ENCODE measurements around the gene FRZB.
"Not testable (repeated sequence)": the region's sequence is repeated elsewhere in the genome, so short reads cannot be mapped to it uniquely, and the experiment has no call there.

The FRZB gene

GRCh38 chr2:182866461-182867406, at the start of gene FRZB:
FRZB (minus strand) TSS chr2:182866637; CDS start chr2:182866552, 85 bp downstream.
- DNase-seq (ENCODE audit: low spot score) = peak; percentile 87

- DNase-seq (ENCODE audit: low spot score) = no peak
Observed at GRCh38 chr2:182915369-182916326, 49.2 kb upstream of the FRZB start.

DNA sequence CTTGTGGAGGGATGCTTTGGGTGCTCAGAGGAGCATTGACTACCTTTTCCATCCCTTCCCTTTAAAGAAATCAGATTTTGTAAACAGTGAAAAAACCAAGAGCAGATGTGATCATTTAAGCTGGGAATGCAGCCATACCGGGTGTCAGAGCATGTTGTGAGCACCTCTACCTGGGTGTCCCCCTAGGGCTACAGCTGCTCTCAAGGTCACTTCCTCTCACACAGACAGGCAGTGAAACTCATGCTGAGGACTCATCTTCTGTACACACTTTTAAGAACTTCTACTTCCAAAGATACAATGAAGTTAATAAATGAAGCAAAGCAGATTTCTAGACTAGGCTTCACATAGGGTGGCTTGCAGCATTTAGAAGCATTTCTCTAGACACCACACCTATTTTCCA, 48.4 kb upstream of the FRZB start:
- no peak for DNase-seq (ENCODE audit: low spot score)

DNA sequence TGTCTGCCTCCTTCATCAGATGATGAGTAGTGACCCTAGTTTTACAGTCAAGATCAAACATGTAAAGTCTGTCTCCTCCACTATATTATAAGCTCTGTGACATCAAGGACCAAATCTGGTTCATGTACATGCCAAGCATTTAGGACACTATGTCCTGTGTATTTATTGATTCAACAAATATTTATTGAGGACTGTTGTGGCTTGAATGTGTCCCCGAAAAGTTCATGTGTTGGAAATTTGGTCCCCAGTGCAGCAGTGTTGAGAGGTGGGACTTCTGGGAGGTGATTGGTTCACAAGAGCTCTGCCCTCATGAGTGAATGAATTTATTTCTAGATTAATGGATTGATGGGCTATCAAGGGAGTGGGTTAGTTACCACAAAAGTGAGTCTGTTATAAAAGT, 46.6 kb upstream of the FRZB start:
- no peak for DNase-seq (ENCODE audit: low spot score)

DNA sequence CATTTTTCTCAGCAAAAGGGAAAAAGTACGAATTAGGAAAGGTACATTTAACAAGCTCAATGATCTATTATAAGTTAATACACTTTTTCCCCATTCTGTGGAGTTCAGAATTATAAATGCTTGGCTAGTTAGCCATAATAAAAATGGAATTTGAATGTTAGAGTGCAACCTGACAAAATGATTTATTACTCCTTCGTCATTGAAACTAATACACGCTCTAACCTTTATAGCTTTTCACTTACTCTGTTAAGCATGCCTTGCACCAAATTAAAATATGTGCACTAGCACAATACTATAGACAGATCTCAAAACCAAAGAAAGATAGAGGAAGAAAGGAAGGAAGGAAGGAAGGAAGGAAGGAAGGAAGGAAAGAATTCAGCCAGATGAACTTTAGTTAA, 46.1 kb upstream of the FRZB start:
- DNase-seq (ENCODE audit: low spot score) = no peak

DNA sequence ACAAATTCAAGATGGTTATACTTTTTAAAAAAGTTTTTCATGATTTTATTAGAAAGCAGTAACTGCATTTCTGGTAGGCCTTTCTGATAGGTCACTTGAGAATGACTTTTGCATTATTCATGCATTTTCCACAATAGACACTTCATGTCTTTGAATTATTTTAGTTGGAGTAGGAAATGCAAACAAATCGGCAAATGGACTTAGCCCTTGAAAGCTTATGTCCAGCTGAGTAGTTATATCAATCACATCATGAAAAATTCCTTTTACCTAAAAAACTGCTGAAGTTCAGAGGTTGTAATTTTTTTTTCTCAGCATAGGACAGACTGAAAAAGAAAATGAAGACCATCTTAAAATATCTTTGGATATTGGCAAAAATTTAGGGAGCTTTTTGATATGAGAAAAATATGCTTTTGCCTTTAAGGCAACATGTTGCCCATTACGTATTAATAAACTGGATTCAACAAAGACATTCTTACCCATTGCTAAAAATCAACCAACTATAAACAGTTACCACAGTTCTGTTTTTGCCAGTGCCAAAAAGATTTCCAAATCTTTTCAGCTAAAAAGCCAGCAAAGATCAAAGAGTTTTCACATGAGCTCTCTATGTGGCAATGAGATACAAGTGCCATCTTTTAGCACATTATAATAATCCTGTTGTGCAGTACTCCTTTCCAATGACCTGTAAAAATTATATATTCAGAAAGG, 45.5 kb upstream of the FRZB start:
- DNase-seq (ENCODE audit: low spot score) = no peak

DNA sequence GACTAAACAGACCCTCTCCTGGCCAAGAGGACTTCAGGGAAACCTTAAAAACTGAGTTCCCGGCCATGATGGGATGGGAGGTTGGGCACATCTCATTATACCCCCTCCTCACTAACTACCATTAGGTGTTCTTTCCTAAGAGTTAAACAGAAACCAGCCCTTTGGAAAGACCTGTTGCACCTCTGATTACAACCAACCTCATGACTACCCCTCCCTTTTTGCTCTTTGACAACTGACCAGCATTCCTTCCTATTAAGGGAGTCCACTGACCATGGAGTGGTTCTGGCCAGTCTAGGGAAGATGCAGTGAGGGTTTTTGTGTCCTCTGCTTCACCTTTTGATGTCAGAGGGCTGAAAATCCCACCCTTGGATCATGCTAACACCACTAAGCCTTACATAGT, 44.5 kb upstream of the FRZB start:
- no peak for DNase-seq (ENCODE audit: low spot score)

DNA sequence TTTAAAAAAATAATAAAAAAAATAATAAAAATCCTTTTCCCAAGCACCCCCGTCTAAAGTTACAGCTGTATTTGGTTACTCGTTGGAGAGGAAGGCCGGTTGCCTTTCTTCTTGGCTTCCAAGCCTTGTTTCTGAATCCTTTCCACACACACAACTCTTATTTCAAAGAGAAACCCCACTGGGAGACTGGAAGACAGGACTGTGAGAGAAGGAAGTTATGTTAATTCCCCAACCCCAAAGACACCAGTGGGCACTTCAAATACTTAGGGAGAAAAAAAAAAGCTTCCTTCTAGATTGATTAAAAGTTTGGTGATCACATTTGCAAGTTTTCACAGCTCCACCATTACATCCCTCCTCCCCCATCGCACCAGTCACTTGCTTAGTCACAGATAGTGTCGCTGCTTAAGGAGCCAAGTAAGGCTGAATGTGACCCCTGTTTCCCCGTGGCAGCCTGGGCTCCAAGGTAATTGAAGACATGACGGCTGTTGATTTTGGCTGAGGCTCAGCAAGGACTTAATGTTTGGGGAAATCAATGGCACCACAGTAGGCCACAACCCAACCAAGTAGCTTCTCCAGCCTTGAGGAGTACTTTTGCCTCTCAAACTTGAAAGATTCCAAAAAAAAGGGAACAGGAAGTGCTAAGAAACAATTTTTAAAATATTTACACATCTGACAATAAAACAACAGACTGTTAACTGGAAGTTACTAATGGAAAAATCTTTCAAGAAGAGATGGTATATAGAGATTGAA, 40.8 kb upstream of the FRZB start:
- peak; percentile 56 for DNase-seq (ENCODE audit: low spot score)

DNA sequence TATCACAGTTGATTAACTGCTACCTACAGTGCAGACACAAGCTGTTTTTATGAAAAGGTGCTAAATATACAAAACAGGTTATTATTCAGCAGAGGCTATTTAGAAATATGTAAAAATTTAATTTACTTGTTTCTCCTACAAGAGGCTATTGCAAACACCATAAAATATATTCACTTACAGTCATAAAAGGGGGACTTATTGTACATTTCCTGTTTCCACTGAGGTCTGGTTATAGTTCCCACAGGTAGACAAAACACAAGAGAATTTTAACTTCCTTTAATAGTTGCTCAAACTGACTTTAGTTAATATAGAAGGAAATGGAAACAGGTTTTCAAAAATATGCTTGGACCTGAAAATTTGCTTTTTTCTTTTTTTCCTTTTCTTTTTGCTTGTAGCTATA, 40.0 kb upstream of the FRZB start:
- DNase-seq (ENCODE audit: low spot score) = no peak

- no peak for DNase-seq (ENCODE audit: low spot score)
Observed at GRCh38 chr2:182904844-182905243, 38.4 kb upstream of the FRZB start.

GRCh38 chr2:182903566-182903965, 37.1 kb upstream of the FRZB start:
- DNase-seq (ENCODE audit: low spot score) = no peak

DNA sequence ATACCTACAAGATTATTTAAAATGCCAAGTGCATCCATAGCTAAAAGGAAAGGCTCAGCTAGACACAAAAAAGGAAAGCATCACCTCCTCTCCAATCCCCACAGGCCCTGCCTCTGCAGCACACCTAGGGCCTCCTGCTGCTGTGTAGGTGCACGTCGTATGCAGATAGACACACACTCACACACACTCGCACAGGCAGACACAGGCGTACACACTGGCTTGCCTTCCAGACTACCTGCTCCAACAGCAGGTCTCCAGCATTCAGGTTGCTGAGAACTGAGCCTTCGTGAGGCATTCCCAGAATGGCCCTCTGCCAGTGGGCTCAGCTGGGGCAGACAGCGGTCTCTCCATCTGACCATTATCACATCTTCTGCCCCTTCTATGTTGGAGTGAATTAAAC, 35.3 kb upstream of the FRZB start:
- no peak for DNase-seq (ENCODE audit: low spot score)

- DNase-seq (ENCODE audit: low spot score) = no peak
Observed at GRCh38 chr2:182898718-182899117, 32.3 kb upstream of the FRZB start.

DNA sequence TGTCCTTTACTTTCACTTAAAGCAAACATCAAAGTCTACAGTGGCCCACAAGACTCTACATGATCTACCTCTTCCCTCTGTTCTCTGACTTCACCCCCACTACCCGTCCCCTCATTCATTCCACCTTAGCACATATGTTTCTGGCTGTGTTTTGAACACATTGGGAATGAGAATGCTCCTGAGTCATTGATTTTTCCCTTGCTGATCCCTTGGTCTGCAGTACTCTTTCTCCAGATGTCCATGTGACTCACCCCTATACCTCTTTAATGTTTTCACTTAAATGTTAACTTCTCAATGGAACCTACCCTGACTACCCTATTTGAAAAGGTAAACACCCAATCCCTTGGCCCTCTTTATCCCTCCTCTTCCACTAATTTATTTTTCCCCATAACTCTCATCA, 30.7 kb upstream of the FRZB start:
- no peak for DNase-seq (ENCODE audit: low spot score)

DNA sequence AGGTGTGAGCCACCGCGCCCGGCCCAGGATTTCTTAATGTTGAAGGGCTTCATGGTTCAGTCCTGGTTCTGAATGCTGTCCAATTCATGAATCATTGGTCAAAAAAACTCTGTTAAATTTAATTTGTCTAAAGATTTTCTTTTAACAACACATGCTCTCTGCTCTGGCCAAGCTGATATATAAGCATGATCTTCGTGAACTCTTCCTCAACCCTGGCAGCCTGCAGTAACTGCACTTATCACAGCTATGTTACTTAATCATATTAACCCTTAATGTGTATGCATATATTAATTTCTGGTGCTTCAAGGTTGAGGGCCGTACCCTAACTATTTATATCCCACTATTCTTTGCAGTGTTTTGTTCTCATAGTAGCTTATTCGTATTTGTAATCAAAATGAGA, 29.4 kb upstream of the FRZB start:
- DNase-seq (ENCODE audit: low spot score) = no peak

DNA sequence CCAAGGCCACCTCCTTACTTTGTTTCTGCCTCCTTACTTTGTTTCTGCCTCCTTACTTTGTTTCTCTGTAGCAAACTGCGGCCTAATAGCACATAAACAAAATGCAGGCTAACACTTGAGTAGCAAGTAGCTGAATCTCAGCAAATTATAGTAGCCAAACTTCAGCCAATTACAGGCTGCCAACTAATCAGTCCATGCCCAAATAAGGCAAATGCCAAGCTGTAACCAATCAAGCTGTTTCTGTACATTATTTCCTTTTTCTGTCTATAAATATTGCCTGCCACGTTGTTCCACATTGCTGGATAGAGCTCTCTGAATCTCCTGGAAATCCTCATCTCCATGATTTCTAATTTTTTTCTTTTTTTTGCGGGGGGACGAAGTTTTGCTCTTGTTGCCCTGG, 28.7 kb upstream of the FRZB start:
- no peak for DNase-seq (ENCODE audit: low spot score)

DNA sequence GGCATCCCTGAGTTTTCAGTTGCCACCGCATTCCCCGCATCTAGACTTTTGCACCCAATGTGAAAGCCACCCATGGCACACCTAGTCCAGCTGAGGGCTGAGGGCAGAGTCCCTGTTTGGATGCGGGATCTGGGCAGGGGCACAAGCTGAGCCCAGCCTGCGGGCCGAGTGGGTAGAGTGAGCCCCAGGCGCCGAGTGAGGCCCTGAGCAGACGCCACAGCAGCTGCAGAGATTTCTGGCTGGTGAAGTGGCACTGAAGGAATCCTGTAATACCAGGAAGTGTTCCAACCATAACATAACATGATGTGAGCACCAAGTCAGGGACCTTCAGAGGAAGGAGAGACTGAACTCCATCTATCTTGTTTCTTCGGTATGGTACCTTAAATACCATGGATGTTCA, 27.7 kb upstream of the FRZB start:
- no peak for DNase-seq (ENCODE audit: low spot score)

DNA sequence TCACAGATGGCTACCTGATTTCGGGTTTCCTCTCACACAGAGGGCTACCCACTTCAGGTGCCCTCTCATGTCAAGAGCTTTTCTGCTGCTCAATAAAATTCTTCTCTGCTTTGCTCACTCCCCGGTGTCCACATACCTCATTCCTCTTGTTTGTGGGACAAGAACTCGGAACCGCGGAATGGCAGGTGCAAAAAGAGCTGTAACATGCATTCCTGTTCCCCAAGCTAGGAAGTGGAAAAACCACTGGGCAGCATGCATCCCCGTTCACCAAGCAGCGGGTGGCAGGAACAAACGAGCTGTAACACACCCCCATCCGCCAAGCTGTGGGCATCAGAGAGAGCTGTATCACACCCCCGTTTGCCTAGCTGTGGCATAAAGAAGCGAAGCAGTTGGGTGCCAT, 27.2 kb upstream of the FRZB start:
- DNase-seq (ENCODE audit: low spot score) = no peak

DNA sequence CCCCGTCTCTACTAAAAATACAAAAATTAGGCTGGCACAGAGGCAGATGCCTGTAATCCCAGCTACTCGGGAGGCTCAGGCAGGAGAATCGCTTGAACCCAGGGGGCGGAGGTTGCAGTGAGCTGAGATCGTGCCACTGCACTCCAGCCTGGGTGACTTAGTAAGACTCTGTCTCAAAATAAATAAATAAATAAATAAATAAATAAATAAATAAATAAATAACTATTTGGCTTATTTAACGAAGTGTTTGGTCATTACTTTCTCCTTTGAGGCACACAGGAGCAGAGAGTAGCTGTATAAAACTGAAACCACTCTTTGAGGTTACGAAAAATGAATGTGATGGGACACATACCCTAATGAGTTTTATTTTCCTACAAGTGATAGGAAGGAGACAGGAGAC, 26.6 kb upstream of the FRZB start:
- not testable (repeated sequence) for DNase-seq (ENCODE audit: low spot score)

DNA sequence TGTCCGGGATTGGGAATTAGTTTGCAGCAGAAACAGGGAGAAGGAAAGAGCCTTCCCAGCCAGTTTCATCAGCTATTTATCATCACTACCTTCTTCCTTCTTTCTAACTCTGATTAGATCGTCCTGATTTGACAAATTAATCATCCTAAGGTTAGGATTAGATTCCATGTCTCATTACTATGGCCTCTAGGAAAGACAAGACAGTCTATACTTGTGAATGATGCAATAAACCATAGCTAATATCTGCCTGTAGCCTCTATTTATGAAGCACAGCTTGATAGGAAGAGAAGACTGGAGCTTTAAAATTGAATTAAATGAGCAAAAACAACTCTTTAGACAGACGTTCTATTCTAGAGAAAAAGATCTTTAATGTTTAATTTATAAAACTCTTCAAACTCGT, 25.2 kb upstream of the FRZB start:
- DNase-seq (ENCODE audit: low spot score) = no peak

- DNase-seq (ENCODE audit: low spot score) = no peak
Observed at GRCh38 chr2:182890773-182891378, 24.4 kb upstream of the FRZB start.

Data from ecto neural progenitor cell (in vitro differentiated cells).